BLaER1 (cell line): Measurements from ENCODE around the gene RMND1.
A peak's percentile ranks its signal among the peaks of the same experiment; 100 is the strongest.
"Not testable (repeated sequence)": the region's sequence is repeated elsewhere in the genome, so short reads cannot be mapped to it uniquely, and the experiment has no call there.

Experiments used
- H3K27ac ChIP-seq: shearing (Covaris generic); formaldehyde crosslinking; 2 replicates; pipeline ENCODE4 v1.8.1; 2022
- H3K27me3 ChIP-seq: shearing (Covaris generic); formaldehyde crosslinking; 2 replicates; pipeline ENCODE4 v1.8.1; 2022
- H3K36me3 ChIP-seq: shearing (Covaris generic); formaldehyde crosslinking; 2 replicates; pipeline ENCODE4 v1.8.1; 2022
- H3K4me1 ChIP-seq: shearing (Covaris generic); formaldehyde crosslinking; 2 replicates; pipeline ENCODE4 v1.8.1; 2022
- H3K4me2 ChIP-seq: shearing (Covaris generic); formaldehyde crosslinking; 2 replicates; pipeline ENCODE4 v1.8.1; 2022
- H3K4me3 ChIP-seq: shearing (Covaris generic); formaldehyde crosslinking; 2 replicates; pipeline ENCODE4 v1.8.1; 2022
- H3K9ac ChIP-seq: shearing (Covaris generic); formaldehyde crosslinking; 2 replicates; pipeline ENCODE4 v1.8.1; 2022
- H3K9me3 ChIP-seq: shearing (Covaris generic); formaldehyde crosslinking; 2 replicates; pipeline ENCODE4 v1.8.1; 2022
- H4K20me1 ChIP-seq: shearing (Covaris generic); formaldehyde crosslinking; 2 replicates; pipeline ENCODE4 v1.8.1; 2022
- Cebpa-rat ChIP-seq: shearing (Covaris generic); IDR thresholded peaks from 2 replicates; pipeline ENCODE4 v1.8.1; 2022

RMND1 gene

DNA sequence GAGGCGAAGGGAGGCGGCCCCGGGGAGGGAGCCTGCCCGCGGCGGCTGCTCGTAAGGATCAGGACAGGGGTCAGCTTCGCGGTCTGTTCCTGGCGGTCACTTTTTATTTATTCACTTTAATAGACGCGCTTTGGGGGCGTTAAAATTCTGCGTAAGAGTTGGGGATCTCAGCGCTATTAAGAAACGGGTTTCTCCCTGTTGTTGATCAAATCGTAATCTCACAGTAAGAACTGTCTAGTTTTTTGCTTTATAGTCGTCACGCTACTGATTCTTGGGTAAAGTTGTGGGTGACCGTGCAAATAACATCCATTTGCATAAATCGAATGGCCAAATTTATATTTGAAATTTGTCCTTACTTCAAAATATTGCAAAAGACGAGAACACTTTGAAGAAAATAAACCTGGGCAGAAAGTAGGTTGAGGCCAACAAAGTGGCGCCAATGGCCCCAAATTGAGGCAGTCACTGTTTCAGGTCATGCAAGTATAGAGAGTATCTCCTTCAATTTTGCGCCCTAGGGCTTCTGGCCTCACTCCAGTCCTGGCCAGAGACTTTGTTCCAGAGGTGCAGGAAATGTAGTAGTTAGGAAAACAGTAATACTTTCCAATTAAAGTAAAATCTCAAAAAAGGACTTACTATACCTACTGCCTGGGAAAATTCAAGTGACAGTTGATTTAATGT lies 963 bp upstream of the RMND1 start:
- no peak for TF ChIP-seq Cebpa-rat
- H3K36me3 ChIP-seq: no peaks in the 10 kb centered on the region
- H3K9ac ChIP-seq: peak overlapping the region; percentile 89
- peak overlapping the region; percentile 79 for H3K4me3 ChIP-seq
- H3K27ac ChIP-seq: peak overlapping the region; percentile 85
- peak overlapping the region; percentile 90 for H3K4me2 ChIP-seq
- no peaks in the 10 kb centered on the region for H4K20me1 ChIP-seq
- peaks cover 34% of the 10 kb centered on the region for H3K4me1 ChIP-seq
- H3K9me3 ChIP-seq: no peaks in the 10 kb centered on the region
- H3K27me3 ChIP-seq: no peaks in the 10 kb centered on the region

DNA sequence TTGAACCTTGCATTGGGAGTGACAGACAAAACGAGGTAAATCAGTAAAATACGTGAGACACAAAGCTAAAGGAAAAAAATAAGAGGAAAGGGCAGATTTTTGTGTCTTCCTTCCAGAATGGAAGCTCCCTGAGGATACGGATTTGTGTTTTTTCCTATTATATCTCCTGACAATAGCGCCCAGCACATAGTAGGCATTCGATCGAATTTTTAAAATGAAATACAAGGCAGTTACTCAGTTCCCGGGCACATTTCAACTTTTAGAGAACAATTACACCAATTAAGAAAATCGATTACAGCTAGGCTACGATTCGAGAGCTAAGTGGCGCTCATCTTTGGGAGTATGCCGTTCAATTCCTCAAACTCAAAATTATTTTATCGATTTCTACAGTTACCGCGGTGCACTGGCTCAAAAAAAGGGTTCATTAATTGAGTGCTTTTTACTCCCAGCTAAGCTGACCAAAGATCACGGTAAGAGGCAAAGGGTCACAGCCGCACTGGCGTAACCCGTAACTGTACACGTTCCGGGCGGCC lies 443 bp downstream of the RMND1 start:
- H3K36me3 ChIP-seq: no peaks in the 10 kb centered on the region
- no peak for TF ChIP-seq Cebpa-rat
- no peaks in the 10 kb centered on the region for H4K20me1 ChIP-seq
- H3K4me2 ChIP-seq: peak overlapping the region; percentile 80
- H3K9me3 ChIP-seq: no peaks in the 10 kb centered on the region
- peak overlapping the region; percentile 79 for H3K4me3 ChIP-seq
- H3K4me1 ChIP-seq: peaks cover 28% of the 10 kb centered on the region
- no peaks in the 10 kb centered on the region for H3K27me3 ChIP-seq
- peak overlapping the region; percentile 80 for H3K27ac ChIP-seq
- H3K9ac ChIP-seq: peak overlapping the region; percentile 88

DNA sequence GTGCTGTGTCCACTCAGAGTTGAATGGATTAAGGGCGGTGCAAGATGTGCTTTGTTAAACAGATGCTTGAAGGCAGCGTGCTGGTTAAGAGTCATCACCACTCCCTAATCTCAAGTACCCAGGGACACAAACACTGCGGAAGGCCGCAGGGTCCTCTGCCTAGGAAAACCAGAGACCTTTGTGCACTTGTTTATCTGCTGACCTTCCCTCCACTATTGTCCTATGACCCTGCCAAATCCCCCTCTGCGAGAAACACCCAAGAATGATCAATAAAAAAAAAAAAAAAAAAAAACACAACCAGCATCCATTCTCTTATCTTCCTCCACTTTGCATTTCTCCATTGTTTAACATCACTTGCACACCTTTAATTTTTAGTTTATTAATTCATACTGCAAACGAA lies 998 bp downstream of the RMND1 start:
- Histone ChIP-seq H3K4me3 (peak overlapping the region; percentile 79), H3K4me1 (peaks cover 27% of the 10 kb centered on the region), H3K4me2 (peak overlapping the region; percentile 80), H3K9ac (peak overlapping the region; percentile 88; the same call in 1 of the 2 replicates)
- H4K20me1 ChIP-seq, H3K9me3 ChIP-seq, H3K27ac ChIP-seq, H3K27me3 ChIP-seq, H3K36me3 ChIP-seq: not testable (repeated sequence)

DNA sequence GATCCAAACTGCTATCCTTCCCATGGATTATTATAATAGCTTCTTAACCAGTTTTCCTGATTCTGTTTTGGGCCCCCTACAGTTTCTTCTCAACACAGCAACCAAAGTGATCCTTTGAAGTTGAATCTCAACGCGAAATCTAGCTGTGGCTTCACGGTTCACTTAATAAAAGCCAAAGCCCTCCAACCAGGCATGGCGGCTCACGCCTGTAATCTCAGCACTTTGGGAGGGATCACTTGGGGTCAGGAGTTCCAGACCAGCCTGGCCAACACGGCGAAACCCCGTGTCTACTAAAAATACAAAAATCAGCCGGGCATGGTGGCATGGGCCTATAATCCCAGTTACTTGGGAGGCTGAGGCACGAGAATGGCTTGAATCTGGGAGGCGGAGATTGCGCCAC lies 3.3 kb downstream of the RMND1 start:
- peaks cover 16% of the 10 kb centered on the region for H3K36me3 ChIP-seq
- H3K9ac ChIP-seq: no peak overlapping the region
- no peaks in the 10 kb centered on the region for H3K27me3 ChIP-seq
- H3K9me3 ChIP-seq: no peaks in the 10 kb centered on the region
- H3K4me3 ChIP-seq: no peak overlapping the region
- H3K4me2 ChIP-seq: peak overlapping the region; percentile 28
- H4K20me1 ChIP-seq: no peaks in the 10 kb centered on the region
- H3K27ac ChIP-seq: no peak overlapping the region
- TF ChIP-seq Cebpa-rat: no peak
- peaks cover 18% of the 10 kb centered on the region for H3K4me1 ChIP-seq

DNA sequence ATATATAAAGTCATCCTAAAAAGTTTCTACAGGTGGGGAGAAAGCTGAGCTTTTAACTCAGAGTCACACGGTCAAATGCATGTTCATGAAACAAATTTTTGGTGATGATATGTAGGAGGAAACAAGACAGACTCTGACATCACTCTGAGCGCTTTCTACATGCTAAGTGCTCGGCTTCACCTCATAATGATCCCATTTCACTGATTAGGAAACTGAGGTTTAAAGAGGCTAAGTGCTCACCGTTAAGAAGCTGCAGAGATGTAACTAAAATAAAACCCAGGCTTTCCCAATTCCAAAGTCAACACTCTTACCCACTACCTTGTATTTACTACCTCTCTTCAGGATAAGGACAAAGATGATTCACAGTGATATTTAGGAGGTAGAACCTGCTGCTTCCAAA lies 4.7 kb downstream of the RMND1 start:
- no peaks in the 10 kb centered on the region for H4K20me1 ChIP-seq
- H3K4me3 ChIP-seq: no peak overlapping the region
- H3K27me3 ChIP-seq: no peaks in the 10 kb centered on the region
- H3K4me1 ChIP-seq: peaks cover 11% of the 10 kb centered on the region
- H3K4me2 ChIP-seq: no peak overlapping the region
- H3K36me3 ChIP-seq: peaks cover 25% of the 10 kb centered on the region
- H3K27ac ChIP-seq: no peak overlapping the region
- no peak overlapping the region for H3K9ac ChIP-seq
- no peak for TF ChIP-seq Cebpa-rat
- no peaks in the 10 kb centered on the region for H3K9me3 ChIP-seq

DNA sequence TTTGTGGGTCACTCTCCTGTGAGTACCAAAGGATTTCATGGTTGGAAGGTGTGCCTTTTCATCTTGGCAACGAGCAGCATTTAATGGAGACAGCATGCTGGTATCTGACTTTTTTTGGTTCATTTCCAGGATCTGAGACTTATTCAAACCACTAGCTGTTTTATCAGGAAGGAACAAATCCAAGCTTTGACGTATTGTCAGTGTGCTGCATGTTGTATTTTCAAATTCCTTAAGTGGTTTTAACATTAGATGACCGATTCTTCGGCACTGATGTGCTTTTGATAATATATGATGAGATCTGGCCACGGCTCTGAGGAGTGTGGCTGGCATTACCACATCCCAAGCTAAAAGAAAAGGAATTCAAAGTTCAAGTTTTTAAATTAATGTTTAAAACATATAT lies 6.4 kb downstream of the RMND1 start:
- peaks cover 7% of the 10 kb centered on the region; the same call in 1 of the 2 replicates for H4K20me1 ChIP-seq
- no peaks in the 10 kb centered on the region for H3K9me3 ChIP-seq
- H3K27ac ChIP-seq: no peak overlapping the region
- no peak for TF ChIP-seq Cebpa-rat
- no peak overlapping the region for H3K9ac ChIP-seq
- no peak overlapping the region for H3K4me2 ChIP-seq
- no peak overlapping the region for H3K4me3 ChIP-seq
- no peaks in the 10 kb centered on the region for H3K27me3 ChIP-seq
- peaks cover 26% of the 10 kb centered on the region for H3K36me3 ChIP-seq
- H3K4me1 ChIP-seq: peaks cover 22% of the 10 kb centered on the region

DNA sequence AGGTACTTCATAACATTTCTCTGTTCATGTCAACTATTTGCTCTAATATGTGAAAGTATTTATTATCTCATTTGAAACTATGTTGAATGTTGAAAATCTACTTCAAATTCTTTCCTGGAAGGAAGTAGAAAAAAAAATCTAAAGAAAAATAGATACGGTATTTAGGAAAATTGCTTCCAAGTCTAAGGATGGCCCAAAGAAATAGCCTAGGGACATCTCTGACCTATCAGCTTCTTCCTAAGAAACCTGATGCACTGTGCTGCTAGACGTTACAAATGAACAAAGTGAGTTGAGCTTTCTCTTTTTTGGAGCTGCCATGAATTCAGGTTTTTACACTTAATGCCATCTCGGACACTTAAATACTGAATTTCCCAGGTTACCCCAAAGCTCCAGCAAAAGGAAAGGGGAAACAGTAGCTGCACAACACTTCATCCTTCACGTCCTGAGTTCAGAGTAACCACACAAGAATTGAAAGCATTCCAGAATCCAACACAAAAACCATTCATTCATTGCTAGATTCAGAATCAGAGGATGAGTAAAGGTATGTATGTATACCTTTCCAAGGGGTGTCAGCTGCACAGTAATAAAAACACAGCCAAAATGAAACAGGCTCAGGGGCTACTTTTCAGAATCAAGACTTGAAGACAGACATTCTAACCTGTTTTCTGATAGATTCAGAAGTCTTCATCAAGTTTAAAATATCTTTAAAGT lies 7.9 kb downstream of the RMND1 start:
- no peak overlapping the region for H3K4me3 ChIP-seq
- peaks cover 28% of the 10 kb centered on the region for H3K4me1 ChIP-seq
- no peak for TF ChIP-seq Cebpa-rat

DNA sequence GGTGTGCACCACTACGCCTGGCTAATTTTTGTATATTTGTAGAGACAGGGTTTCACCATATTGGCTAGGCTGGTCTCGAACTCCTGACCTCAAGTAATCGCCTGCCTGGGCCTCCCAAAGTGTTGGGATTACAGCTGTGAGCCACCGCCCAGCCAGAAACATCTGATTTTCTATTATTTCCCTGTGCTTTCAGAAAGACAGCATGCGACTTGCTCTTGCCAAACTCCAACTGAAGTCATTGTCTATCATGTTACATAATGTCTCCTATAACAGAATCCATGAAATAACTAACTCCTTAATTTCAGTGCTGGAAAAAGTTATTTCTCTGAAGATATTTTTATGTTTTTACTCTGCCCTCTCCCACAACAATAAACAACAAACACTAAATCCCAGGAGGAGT lies 8.5 kb downstream of the RMND1 start:
- H3K4me1 ChIP-seq: peaks cover 22% of the 10 kb centered on the region
- no peak for TF ChIP-seq Cebpa-rat
- H3K9ac ChIP-seq: no peak overlapping the region

More for the DNA sequence above, 7.9 kb downstream of the RMND1 start:
- no peak overlapping the region for H3K27ac ChIP-seq
- no peaks in the 10 kb centered on the region for H3K9me3 ChIP-seq
- no peak overlapping the region for H3K4me2 ChIP-seq
- H3K36me3 ChIP-seq: peaks cover 26% of the 10 kb centered on the region
- no peak overlapping the region for H3K9ac ChIP-seq
- H4K20me1 ChIP-seq: peaks cover 7% of the 10 kb centered on the region; the same call in 1 of the 2 replicates
- H3K27me3 ChIP-seq: no peaks in the 10 kb centered on the region

DNA sequence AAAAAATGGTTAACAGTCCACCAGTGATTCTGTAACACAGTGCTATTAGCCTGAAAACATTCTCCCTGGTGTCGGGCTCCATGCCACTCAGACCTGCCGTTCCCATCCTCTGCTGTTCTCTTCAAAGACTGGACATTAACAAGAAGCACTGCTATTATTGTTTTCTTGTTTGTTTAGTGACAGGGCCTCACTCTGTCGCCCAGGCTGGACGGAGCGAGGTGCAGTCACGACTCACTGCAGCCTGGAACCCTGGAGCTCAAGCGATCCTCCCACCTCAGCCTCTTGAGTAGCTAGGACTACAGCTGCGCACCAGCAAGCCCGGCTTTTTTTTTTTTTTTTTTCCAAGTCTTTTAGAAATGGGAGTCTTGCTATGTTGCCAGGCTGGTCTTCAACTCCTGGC lies 9.6 kb downstream of the RMND1 start:
- Histone ChIP-seq H3K4me3 (no peak overlapping the region), H3K27ac (no peak overlapping the region), H3K36me3 (peaks cover 36% of the 10 kb centered on the region), H3K27me3 (no peaks in the 10 kb centered on the region), H3K9ac (no peak overlapping the region), H3K9me3 (no peaks in the 10 kb centered on the region), H3K4me1 (peaks cover 23% of the 10 kb centered on the region), H4K20me1 (peaks cover 7% of the 10 kb centered on the region; the same call in 1 of the 2 replicates), H3K4me2 (no peak overlapping the region)
- no peak for TF ChIP-seq Cebpa-rat

More for the DNA sequence above, 8.5 kb downstream of the RMND1 start:
- H3K4me3 ChIP-seq: no peak overlapping the region
- H3K36me3 ChIP-seq: peaks cover 30% of the 10 kb centered on the region
- H3K9me3 ChIP-seq: no peaks in the 10 kb centered on the region
- H3K27me3 ChIP-seq: no peaks in the 10 kb centered on the region
- no peak overlapping the region for H3K27ac ChIP-seq
- H4K20me1 ChIP-seq: peaks cover 7% of the 10 kb centered on the region; the same call in 1 of the 2 replicates
- no peak overlapping the region for H3K4me2 ChIP-seq
